GM21717 (cell line): ENCODE results near the gene PEX6.
"Not testable (repeated sequence)": the region's sequence is repeated elsewhere in the genome, so short reads cannot be mapped to it uniquely, and the experiment has no call there.

Source experiments
- ATAC-seq: cut with Tn5 transposase; IDR thresholded peaks from one replicate; pipeline ENCODE4 v1.9.1; 2021; ENCODE audit warnings: mild to moderate bottlenecking, moderate library complexity; ENCODE audit not compliant: unreplicated experiment

PEX6 gene

GRCh38 chr6:43001843-43002242 is 22.9 kb upstream of the PEX6 start:
- ATAC-seq = no peak

- ATAC-seq = not testable (repeated sequence)
Observed at GRCh38 chr6:42998205-42998604, 19.2 kb upstream of the PEX6 start.

- no peak for ATAC-seq
Observed at GRCh38 chr6:42996513-42996912, 17.5 kb upstream of the PEX6 start.

GRCh38 chr6:42993445-42993844 is 14.5 kb upstream of the PEX6 start:
- ATAC-seq = no peak

GRCh38 chr6:42989923-42990322 is 10.9 kb upstream of the PEX6 start:
- no peak for ATAC-seq

GRCh38 chr6:42988486-42989020 is 9.6 kb upstream of the PEX6 start:
- no peak for ATAC-seq

- no peak for ATAC-seq
Observed at GRCh38 chr6:42987533-42988451, 8.8 kb upstream of the PEX6 start.

GRCh38 chr6:42984924-42985475 is 6.0 kb upstream of the PEX6 start:
- ATAC-seq = no peak

- peak; percentile 89 for ATAC-seq
Observed at GRCh38 chr6:42984001-42984923, 5.3 kb upstream of the PEX6 start, which contains the start of gene PPP2R5D. TSS of gene PPP2R5D (plus strand) at chr6:42984570. CDS start at chr6:42984678, 108 bp downstream.

GRCh38 chr6:42981836-42982235 is 2.9 kb upstream of the PEX6 start:
- ATAC-seq = no peak

GRCh38 chr6:42979523-42980177 is 669 bp upstream of the PEX6 start:
- ATAC-seq = no peak

GRCh38 chr6:42978487-42978838 is 518 bp downstream of the PEX6 start:
- no peak for ATAC-seq

GRCh38 chr6:42974919-42975505 is 4.0 kb downstream of the PEX6 start:
- ATAC-seq = no peak

- no peak for ATAC-seq
Observed at GRCh38 chr6:42973926-42974325, 5.1 kb downstream of the PEX6 start.

- ATAC-seq = no peak
Observed at GRCh38 chr6:42971746-42972327, 7.1 kb downstream of the PEX6 start.

- ATAC-seq = no peak
Observed at GRCh38 chr6:42970871-42971612, 7.9 kb downstream of the PEX6 start.

- no peak for ATAC-seq
Observed at GRCh38 chr6:42969934-42970333, 9.0 kb downstream of the PEX6 start.

- no peak for ATAC-seq
Observed at GRCh38 chr6:42969431-42969830, 9.6 kb downstream of the PEX6 start.

GRCh38 chr6:42968783-42969182 is 10.2 kb downstream of the PEX6 start:
- ATAC-seq = no peak
